HPDE6-E6E7 (cell line): Measurements from ENCODE around the gene ABCG4.
"Not testable (repeated sequence)": the region's sequence is repeated elsewhere in the genome, so short reads cannot be mapped to it uniquely, and the experiment has no call there.

Source experiments
- DNase-seq: peaks from one replicate; pipeline ENCODE4 v3.0.0; 2011; ENCODE audit warnings: missing footprints; ENCODE audit errors: extremely low spot score

Gene ABCG4

DNA sequence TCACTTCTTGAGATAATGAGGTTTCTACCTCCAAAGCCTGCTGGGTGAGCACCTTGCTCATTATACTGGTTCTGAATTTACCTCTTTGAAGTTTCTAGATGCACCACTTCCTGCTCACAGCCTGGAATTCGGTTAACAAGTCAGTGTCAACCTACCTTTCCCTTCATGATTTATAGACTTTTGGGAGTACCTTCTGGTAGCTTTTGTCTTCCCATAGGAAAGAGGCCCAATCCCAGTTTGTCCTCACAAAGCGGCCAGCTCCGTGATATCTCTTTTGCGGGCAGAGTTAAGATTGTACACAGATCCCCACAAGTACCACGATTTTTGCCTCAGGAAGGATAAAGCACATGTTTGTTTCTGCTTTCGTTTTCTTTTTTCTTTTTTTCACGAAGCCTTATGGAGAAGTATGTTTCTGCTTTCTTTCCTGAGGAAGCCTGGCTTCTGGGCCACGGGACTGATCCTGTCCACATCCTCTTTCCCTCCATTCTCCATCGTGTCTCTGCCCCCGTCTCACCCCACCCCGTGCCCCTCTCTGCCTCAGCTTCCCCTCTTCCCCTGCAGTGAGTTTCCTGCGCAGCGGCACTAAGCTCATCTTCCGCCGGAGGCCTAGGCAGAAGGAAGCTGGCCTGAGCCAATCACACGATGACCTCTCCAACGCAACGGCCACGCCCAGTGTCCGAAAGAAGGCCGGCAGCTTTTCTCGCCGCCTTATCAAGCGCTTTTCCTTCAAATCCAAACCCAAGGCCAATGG is 33.2 kb upstream of the ABCG4 start:
- DNase-seq, result no peak

DNA sequence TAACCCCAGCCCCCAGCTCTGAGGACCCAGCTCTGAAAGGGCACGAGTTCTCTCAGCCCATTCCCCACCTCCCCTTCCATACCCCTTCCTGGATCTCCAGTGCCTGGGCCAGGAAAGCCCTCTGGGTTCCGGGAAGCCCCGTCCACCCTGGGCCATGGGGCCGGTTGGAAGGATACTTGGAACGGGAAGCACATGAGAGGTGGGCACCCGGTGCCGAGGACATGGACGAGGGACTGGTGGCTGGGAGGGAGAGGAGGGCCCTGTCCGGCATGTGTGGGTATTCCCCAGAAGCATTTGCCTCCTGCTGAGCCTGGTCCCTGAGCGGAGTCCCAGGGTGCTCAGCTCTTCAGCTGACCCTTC is 32.6 kb upstream of the ABCG4 start:
- DNase-seq, result no peak

DNA sequence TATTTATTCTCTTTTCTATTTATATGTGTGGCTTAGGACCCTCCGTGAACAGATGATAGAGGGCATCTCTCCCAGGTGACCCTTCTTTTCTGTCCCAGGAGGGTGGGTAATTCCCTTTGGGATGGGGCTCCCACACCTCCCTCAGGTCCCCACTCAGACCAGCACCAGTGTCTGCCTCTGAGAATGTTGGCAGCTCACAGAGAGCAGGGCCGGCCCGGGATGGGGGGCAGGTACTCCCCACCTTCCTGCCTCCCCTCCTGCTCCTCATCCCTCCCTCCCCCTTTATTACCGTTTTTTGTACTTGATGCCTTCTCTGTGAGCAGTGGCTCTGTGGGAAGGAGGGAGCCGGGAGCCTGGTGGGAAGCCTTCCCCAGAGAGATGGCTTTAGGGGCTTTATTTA is 32.3 kb upstream of the ABCG4 start:
- DNase-seq, result no peak

DNA sequence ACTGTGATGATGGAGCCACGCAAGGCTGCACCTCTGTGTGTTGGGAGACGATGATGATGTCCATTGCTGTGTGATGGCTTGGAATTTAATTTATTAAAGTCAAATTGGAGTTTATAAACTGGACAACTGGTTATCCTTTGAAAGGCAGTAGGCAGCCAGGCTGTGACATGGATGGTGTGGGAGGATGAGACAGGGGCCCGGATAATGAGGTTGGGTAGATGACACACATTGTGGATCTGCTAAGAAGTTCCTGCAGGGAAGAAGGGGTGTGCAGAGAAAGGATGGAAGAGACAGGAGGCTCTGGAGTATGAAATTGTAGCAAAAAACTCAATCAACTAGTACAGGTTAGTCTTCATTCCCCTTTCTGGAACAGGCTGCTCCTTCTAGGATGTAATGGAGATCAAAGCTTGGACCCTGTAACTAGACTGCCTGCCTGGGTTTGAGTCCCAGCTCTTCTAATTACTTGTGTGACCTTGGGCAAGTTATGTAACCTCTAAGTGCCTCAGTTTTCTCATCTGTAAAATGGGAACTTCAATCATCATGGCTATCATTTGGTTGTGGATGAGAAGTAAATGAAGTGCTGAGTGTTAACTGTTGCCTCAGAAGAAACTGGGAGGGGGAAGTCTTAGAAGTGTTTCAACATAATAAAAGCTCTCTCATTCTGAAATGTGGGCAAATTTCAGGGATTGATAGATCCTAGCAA is 31.7 kb upstream of the ABCG4 start:
- DNase-seq, result no peak

DNA sequence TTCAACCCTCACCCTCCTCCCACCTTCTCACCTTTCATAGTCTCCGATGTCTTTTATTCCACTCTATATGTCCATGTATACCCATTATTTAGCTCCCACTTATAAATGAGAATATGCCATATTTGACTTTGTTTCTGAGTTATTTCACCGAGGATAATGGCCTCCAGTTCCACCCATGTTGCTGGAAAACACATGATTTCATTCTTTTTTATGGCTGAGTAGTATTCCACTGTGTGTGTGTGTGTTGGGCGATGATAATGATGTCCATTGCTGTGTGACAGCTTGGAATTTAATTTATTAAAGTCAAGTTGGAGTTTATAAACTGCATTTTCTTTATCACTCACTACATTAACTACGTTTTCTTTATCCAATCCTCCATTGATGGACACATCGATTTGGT is 30.6 kb upstream of the ABCG4 start:
- no peak for DNase-seq

DNA sequence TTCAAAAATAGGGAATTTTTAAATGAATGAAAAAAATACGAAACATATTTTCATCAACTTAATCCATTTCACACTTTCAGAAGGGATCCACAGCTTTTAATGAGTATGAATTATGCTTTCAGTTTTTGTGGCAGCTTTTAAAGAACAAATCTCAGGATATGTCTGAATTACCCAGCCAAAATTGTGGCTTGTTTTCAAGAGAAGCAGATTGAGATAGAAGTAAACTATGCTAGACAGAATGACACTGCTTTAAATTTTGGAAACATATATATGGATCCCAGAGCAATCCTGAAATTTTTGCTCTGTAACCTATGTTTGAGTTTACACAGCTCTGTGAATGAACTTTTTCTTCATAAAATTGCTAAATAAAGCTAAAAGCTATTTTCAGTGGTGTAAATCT is 29.9 kb upstream of the ABCG4 start:
- no peak for DNase-seq

DNA sequence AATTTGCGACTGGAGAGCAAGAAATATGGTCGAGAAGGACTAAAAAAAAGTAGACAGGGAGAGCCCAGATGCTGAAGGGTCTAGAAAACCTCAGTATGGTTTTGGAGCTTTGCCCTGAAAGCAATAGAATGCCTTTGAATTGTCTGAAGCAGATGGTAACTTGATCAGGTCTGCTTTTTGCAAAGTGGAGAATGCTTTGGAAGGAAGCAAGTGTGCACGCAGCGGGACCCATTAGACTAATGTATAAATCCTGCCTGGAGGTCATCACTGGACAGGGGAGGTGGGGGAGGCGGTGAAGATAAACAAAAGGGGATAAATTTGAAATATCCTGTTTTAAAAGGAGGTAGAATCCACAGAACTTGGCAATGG is 28.2 kb upstream of the ABCG4 start:
- no peak for DNase-seq

DNA sequence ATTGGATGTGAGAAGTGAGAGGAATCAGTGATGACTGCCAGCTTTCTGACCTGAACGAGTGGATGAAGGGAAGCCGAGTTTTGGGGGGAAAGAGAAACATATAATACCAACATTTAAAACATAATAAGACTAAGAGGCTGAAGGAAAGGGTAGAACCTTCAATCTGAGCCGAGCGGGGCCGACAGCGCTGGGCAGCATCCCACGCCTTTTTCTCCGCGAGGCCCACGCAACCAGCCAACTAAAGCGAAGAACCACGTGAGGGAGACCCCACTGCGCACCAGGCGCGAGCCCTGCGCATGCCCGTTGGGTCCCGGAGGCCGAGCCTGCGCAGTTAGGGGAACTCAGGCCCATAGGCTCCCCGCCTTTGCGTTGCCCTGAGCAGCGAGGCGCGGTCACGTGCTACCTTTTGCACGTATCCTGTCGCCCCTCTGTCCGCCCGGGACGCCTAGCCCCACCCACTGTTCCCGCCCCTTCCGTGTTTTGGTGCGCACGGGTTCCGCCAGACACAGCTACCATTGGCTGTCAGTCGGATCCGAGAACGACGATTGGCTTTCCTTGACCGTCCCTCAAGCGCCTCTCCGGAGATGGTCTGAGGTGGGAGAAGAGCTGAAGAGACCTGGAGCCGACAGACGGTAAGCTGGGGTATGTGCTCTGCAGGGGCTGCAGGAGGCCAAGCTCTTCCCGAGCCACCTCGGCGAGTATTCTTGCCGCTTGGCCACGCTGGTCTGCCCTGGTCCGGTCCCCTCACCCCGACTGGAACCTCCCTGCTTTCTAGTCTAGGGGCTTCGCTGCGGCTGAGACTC is 27.6 kb upstream of the ABCG4 start, which contains the start of gene HINFP:
Gene HINFP (plus strand): TSS at position 573 of the 803 bp plus-strand sequence. CDS start 5,365 bp downstream, outside the sequence.
- peak; percentile 99 for DNase-seq

DNA sequence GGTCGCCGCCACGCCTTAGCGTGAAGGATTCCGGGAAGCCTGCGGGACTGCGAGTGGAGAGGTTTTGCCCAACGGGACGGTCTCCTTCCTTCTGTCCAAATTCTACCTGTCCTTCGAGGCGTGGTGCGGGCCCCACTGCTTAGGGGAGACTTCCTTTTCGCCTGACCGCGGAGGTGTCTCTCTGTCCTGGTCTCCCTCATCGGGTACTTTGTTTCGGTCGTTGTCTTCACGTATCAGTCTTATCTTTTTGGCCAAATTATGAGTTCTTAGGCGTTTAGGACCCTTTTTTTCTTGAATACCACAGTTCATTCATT is 27.1 kb upstream of the ABCG4 start:
- DNase-seq, result peak; percentile 33

DNA sequence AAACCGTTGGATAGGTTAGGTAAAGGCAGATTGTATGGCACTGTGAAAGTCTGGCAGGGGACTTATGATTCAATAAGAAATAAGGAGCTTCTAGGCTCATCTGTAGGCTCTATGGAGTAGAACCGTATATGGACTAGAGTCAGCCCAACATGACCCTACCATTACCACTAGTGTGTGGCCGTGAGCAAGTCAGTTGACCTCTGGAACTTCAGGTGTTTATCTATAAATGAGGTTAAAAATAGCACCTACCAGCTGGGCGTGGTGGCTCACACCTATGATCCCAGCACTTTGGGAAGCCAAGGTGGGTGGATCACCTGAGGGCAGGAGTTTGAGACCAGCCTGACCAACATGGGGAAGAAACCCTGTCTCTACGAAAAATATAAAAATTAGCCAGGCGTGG is 23.0 kb upstream of the ABCG4 start:
- DNase-seq, result no peak

DNA sequence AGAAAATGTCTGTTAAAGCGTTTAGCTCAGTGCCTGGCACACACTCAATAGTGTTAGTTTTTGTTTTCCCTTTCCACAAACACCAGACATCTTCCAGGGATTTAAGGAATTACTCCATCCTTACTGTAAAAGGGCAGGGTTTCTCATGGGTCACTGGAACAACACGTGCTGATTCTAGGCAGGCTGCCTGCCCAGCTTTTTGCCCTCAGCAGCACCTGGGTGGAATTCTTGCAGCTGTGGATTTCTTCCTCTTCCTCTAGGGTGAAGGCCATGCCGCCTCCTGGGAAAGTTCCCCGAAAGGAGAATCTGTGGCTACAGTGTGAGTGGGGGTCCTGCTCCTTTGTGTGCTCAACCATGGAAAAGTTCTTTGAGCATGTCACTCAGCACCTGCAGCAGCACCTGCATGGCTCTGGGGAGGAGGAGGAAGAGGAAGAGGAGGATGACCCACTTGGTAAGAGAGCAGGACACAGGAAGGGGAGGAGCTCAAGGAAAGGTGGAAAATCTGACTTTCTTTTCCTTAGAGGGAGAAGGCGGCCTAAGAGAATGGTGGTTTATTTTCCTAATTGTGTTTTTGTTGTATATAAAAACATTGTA is 22.1 kb upstream of the ABCG4 start:
- no peak for DNase-seq

DNA sequence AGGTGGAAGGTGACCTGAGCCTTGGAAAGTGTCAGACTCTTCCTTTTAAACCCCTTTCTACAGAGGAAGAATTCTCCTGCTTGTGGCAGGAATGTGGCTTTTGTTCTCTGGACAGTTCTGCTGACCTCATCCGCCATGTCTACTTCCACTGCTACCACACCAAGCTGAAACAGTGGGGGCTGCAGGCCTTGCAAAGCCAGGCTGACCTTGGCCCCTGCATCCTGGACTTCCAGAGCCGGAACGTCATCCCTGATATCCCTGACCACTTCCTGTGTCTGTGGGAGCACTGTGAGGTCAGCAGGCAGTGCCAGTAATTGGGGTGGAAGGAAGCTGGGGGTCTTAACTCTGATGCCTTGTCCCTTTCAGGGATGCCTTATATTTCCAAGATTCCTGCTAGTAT is 18.2 kb upstream of the ABCG4 start:
- DNase-seq, result no peak

DNA sequence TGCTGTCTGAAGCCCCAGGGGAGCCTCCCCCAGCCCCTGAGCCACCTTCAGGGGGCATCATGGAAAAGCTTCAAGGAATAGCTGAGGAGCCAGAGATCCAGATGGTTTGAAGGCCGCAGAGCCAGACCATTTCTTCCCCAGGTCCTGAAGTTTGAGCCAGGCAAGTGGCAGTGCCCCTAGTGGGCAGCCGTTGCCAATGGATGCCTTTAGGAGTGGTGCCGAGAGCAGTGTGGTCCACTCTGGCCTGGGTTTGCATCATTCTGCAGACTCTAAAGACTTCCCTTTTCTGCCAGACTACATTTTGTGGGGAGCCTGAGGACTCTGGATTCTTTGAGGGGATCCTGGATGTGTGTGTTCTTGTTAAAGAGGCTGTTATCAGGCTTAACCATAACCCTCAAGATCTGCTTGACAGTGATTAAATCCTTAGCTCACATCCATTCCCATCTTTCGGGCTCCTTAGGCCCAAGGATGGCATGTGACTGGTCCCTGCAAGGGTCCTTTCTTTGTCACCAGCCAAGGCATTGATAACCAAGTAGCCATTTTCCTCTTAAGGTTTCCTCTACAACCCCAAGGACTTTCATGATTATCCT is 14.4 kb upstream of the ABCG4 start:
- DNase-seq, result no peak

DNA sequence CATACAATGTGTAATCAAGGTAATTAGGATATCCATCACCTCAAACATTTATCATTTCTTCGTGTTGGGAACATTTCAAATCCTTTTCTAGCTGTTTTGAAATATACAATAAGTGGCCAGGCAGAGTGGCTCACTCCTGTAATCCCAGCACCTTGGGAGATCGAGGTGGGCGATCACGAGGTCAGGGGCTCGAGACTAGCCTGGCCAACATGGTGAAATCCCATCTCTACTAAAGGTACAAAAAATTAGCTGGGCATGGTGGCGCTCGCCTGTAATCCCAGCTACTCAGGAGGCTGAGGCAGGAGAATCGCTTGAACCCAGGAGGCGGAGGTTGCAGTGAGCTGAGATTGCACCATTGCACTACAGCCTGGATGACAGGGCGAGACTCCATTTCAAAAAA is 9.6 kb upstream of the ABCG4 start:
- not testable (repeated sequence) for DNase-seq

DNA sequence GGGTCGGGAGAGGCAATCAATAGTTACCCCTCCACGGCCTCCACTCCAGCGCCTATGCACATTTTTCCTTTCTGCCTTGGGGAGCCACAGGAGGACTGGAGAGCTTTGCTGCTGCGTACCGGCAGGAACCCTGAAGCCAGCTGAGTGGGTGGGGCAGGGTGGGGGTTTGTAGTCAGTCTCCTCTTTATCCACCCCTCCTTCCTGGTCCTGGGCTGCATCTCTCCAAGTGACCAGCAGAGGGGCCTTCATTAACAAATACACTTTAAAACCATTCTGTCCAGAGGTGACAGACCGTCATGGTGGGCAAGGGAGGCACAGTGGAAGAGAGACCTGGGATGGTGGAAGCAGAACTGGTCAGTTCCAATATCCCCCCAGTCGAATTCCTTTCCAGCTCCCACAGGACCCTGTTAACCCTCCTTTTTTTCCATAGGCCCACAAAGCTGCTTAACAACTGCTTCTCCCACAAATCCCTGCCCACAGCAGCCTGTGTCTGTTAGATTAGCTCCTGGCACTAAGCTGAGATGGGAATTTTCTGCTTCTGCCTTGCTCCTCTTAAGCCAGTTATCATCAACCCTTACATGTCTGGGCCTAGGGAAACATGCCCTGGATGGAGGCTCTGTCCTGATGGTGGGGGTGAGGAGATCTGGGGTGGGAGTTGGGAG is 3.9 kb upstream of the ABCG4 start:
- DNase-seq, result peak; percentile 88

DNA sequence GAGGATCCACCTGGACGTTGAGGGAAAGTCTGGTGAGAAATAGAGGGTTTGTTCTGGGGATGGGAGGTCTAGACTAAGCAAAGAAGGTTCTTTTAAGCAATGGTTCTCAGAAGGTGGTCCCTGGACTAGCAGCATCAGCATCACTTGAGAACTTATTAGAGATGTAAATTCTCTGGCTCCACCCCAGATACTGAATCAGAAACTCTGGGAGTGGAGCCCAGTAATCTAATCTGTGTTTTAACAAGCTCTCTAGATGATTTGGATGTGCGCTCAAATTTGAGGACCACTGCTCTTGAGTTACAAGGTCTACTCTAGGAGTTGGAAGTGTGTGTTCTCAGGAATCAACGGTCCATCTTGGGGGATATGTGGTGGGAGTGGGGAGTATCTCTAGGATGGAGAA is 3.3 kb upstream of the ABCG4 start:
- no peak for DNase-seq

DNA sequence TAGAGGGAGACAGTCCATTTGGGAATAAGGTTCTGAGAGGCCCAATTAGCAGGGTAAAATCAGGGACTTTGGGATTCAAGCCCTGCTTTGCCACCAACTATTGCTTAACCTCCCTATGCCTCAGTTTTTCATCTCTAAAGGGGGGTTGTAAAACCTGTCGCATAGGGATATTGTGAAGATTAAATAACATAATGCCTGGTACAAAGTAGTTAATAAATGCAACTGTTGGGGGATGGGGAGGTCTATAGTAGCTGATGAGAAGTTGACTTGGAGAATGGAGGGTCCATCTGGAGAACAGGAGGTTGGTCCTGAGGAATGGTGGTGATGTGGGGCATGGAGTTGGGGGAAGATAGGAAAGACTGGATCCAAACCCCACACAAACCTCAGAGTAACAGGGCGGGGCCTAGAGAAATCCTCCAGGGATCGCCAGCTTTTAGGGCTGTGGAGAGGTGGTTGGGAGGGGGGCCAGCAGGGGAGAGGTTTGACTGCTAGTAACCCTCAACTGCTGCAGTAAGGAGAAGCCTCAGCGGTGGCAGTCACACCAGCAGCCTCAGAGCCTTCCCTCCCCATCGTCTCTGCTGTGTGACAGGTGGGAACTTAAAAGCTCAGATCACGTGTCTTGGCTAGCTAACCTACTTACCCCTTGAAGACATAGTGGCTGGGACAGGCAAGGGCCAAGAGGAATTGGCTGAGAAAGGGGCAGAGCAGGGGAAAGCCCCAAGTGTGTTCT is 1.1 kb upstream of the ABCG4 start:
- no peak for DNase-seq

DNA sequence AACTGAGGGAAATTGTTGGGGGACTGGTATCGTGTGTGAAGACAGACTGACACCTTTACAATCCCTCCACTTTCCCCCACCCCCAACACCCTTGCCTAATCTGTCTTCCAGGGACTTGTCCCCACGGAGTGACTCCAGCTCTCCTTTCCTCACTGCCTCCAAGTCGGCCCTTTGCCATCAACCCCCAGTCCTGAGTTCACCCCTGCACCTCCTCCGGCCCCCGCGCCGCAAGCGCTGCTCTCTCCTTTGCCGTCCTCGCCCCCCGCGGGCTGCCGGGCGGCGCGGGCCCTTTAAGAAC is 183 bp upstream of the ABCG4 start:
- DNase-seq, result no peak

DNA sequence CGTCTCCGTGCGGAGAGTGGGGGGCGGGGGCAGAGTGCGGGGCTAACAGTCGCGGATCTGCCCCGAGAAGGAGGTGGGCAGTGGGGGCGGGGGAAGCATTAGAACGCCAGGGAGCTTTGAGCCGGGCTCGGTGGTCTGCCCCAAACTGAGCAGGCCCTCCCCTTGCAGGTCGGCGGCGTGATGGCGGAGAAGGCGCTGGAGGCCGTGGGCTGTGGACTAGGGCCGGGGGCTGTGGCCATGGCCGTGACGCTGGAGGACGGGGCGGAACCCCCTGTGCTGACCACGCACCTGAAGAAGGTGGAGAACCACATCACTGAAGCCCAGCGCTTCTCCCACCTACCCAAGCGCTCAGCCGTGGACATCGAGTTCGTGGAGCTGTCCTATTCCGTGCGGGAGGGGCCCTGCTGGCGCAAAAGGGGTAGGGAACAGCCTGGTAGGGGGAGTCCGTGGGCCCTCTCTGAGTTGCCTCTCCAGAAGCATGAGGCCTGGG is 979 bp downstream of the ABCG4 start:
- DNase-seq, result no peak

DNA sequence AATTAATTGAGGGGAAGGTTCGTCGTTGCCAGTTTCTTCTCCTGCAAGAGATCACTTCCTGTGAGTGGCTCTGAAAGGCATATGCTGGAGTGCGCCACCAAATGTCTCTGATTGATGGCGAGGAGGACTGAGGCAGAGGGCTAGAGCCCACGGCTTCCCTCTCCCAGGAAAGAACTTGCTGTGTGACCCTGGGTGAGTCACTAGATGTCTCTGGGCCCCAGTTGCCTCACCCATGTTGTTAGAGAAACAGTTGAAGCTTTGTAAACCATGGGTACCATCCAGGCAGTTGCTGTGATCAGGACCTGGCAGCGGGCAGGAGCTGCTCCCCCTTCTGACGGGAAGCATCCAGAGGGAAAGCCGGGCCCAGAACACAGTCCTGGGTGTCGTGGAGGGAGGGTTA is 3.2 kb downstream of the ABCG4 start:
- no peak for DNase-seq

DNA sequence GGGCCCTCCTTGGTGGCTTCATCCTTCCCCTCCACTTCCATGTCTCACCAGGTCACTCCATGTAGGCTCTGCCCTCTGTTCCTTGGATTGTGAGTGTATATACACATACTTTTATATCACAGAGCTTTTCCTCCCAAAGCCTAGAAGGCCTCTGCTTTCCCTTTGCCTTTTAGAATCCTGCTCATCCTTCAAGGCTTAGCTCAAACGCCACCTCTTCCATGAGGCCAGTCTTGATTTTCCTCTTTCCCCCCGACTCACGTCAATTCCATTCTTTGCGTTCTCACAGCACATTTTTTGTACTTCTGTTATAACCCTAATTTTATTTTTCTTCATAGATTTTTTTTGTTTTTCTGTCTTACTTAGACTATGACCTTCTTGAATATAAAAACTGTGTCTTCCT is 3.8 kb downstream of the ABCG4 start:
- no peak for DNase-seq
